GM21528 (cell line): Measurements from ENCODE around the gene PGC.
"Not testable (repeated sequence)": the region's sequence is repeated elsewhere in the genome, so short reads cannot be mapped to it uniquely, and the experiment has no call there.

ENCODE experiments used
- ATAC-seq: cut with Tn5 transposase; IDR thresholded peaks from one replicate; pipeline ENCODE4 v1.9.1; 2021; ENCODE audit warnings: mild to moderate bottlenecking, moderate library complexity; ENCODE audit not compliant: unreplicated experiment, low FRiP score

Gene PGC

DNA sequence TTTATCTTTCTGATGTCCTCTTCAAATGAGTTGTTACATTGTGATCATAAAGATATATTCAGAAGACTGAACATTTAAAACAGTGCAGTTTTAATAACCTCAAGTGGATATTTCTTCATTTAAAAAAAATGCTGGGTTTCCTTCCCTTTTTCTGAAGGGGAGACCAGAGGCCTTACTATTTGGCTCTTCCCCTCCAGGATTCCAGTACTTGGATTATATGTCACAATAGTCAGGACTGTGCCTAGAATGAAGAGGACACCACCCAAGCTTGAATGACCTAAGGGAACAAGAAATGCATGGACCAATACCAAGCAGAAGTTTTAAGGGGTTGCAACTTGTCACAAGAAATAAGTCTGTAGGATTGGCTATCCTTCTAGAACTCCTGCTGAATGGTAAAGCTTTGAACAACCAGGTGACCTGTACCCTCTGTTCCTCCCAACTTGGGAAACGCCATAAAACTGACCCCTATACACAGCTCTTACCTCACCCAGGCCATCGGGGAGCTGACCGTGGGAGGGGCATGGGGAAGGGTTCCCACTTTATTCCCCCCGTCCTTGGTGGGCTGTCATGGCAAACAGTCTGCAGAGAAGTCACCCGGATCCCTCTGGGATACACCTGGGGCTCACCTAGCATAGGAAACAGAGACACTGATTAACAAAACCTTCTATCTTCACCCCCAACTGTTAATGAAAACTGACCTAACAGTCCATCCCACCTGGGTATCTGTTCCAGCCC, 30.5 kb upstream of the PGC start:
- no peak for ATAC-seq

DNA sequence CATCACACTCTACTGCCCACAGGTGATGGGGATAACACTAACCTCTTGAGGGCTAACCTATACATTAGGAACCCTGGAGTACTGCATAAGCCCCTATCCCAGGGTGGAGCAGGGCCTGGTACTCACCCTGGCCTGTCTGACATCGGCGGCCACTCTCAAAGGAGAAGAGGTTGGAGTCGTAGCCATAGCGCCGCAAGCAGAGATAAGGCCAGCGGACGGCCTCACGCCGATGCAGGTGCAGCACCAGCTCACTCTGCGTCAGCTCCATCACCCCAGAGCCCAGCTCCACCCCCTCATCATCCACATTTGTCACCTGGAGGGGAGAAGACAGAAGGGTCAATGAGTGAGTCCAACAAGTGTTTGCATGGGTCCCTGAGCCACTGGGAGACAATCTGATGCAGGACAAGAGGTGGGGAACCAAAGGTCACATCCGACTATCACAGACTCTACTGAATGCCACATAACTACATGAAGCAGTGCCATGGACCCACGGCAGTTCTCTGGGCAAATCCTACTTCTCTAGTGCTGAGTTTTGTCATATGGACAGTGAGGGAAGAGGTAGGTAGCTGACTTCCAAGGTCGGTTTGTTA, 28.2 kb upstream of the PGC start:
- no peak for ATAC-seq

DNA sequence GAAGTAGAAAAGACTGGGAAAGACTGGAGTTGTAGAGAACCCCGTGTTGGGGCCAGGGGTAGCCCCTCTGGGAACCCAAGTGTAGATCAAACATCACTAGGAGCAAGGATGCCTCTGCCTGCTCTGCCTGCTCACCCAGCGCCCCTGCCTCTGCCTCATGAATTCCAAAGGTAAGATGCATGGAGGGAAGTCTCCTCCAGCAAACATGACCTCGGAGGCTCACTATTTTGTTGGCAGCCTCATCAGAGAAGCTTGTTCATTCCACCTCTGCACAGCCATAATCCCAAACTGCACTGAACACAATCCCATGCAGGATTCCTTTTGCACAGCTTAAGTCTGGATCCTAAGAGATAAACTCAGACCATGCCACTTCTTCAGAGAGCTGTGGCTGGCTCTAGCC, 27.6 kb upstream of the PGC start:
- no peak for ATAC-seq

DNA sequence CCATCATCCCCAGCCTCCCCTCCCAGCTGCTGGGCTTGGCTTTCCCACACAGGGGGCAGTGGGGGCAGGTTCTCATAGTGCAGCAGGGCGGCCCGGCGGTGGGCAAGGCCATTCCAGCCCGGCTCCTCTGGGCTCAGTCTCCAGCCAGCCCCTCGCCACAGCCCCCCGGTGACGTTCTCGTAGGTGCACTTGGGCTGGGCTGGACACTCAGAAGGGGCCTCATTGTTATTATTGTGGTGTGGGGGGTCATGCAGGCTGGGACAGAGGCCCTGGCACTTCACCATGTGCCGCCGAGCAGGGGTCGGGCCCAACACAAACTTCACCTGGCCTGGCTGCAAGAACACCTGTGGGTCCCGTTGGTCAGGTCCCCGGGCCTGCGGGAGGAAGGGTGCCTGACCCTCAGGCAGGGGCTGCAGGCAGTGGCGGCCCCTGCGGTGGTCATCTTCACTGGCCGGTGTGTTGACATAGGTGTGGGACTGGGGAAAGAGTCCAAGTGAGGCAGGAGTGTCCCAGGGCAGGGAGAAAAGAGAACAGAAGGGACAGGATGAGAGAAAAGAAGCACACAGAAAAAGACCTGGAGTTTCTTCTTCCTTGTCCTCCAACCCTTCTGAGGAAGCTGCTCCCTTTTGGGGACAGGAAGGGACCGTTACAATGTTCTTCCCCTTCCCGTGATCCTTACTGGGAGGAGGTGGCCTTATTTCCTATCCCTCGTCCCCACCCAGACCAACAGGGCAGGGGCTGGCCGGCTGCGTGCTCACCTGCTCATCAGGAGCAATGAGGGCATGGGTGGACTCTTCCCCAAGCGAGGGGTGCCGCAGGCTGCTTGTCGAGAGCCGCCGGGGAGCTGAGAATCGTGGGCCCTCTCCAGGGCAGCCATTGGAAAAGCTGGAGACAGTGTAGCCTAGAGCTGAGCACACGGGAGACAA, 24.1 kb upstream of the PGC start:
- no peak for ATAC-seq

DNA sequence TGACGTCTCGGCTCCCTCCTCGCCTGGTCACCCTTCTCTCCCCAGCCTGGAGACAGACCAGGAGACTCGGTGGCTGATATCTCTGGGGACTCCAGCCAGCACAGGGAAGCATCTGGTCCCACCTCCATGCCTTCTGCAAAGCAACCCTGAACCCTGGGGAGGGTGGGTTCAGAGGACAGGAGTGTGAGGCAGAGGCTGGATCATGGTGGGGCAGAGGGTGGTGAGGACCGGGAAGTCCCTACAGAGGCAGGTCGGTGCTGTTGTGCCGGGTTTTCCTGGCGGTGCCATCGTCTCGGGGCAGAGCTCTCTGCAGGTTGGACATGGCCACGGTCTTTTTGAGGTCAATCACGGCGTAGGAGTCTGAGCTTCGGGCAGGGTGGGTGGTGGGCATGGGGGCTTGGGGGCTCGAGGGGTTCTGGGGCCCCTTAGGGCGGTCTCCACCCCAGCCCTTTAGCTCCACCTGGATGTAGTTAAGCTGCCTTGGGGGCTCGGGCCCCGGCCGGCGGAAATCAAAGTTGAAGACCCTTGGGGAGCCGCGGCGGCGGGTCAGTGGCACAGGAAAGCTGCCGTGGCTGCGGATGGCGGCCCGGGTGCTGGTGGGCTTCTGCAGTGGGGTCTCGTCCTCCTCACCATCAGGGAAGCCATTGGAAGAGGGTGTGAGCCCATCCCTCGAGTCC, 23.3 kb upstream of the PGC start:
- no peak for ATAC-seq

DNA sequence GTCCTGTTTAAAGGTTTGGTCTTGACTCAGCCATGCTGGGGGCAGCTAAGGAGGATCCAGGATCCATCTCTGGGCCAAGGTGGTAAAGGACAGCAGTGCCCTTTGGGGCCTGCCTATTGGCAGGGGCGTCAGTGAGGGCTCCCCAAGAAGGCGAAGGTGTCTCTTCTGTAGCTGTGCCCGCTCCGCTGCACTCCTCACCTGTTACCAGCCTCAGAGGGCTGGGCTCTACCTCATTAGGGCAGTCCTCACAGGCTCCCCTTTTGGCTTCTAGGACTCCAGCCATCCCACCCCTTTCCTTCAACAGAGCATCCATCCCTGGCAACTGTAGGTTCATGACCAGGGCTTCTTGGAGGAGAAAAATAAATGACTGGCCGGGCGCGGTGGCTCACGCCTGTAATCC, 22.2 kb upstream of the PGC start:
- no peak for ATAC-seq

DNA sequence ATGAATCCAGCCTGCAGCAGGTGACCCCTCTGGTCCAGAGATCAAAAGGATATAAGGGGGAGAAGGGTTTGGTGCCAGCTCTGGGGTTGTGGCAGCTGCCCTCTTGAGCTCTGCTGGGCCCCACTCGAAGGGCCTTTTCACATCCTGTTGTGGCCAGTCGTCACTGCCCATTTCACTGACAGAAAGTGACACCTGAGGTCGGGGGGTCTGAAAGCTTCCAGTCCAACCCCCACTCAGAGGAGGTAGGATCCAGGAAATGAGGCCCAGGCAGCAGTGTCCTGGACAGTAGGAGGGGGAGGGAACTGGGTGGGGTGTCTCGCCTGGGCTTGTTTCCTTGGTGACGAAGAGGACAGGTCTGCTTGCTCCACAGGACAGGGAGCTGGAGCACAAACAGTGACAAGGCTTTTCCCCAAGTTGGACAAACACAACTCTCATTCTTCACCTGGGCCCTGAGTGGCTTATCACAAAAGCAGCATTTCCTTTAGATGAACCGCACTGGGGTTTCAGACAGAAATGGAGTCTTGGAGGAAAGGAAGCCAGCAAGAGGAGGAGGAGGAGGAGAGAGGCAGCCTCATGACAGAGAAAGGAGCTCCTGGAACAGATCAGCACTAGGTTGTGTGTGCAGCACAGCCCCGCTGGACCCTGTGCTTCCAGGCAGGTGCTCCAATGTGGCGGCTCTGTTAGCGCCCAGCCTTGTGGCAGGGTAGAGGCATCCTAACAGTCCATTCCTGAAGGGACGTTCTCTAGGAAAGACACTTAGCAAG, 21.5 kb upstream of the PGC start:
- ATAC-seq, result no peak

DNA sequence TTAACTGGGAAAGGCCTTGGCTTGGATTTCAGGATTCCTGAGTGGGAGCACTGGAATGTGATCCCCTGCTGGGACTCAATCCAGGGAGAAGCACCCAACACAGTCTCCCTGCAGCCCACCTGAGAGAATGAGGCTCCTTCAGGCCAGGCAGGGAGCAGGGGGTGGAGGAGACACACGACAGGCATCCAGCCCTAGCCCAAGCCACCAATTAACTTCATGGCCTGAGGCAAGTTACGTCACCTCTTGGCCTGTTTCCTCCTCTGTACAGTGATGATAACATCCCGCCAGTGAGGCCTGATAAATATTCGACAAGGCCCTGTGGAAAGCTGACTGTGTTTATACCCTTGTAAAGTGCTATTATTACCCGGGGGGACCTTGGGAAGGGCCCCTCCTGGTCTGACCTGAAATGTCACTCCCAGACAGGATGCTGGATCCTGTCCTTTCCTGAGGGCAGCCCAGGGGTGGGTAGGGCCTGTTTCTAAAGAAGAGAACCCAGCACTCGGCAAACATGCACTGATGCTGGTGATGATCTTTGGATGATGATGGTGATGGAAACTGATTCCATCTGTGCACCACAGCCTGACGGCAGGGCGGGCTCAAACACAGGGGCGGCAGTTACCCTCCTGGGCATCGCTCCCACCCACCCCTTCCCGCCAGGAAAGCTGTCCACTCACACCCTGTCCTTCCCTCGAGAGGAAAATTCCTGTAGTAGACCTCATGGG, 20.1 kb upstream of the PGC start:
- no peak for ATAC-seq

DNA sequence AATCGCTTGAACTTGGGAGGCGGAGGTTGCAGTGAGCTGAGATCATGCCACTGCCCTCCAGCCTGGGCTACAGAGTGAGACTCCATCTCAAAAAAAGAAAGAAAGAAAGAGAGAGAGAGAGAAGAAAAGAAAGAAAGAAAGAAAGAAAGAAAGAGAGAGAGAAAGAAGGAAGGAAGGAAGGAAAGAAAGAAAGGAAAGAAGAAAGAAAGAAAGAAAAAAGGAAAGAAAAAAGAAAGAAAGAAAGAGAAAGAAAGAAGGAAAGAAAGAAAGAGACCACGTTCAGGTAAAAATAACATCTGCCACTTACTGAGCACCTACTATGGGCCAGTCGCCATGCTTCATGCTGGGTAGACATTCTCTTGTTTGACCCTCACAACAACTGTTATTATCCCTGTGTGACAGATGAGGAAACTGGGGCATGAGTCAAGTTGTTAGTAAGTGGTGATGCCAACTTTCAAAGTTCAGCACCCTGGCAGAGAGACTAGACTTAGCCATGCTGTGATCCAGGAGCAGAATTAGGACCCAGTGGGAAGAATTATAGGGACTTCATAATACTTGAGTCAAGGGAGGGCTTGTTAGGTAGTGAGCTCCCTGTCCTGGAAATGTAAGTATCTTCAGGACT, 19.0 kb upstream of the PGC start:
- not testable (repeated sequence) for ATAC-seq

DNA sequence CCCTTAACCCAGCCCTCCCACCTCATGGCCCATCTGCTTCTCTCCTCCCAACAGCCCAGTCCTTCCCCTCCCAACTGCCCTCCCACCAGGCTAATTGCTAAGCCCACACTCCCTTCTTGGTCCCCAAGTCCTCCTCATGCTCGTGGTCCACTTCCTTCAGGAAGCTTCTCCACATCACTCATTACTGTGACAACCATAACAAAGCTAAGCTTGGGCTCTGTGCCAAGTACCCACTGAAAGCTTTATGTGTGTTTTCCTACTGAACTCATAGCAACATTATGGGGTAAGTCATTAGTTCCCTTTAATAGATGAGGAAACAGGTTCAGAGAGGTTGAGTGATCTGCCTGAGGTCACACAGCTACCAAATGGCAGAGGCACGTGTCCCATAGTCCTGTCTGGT, 16.3 kb upstream of the PGC start:
- no peak for ATAC-seq

DNA sequence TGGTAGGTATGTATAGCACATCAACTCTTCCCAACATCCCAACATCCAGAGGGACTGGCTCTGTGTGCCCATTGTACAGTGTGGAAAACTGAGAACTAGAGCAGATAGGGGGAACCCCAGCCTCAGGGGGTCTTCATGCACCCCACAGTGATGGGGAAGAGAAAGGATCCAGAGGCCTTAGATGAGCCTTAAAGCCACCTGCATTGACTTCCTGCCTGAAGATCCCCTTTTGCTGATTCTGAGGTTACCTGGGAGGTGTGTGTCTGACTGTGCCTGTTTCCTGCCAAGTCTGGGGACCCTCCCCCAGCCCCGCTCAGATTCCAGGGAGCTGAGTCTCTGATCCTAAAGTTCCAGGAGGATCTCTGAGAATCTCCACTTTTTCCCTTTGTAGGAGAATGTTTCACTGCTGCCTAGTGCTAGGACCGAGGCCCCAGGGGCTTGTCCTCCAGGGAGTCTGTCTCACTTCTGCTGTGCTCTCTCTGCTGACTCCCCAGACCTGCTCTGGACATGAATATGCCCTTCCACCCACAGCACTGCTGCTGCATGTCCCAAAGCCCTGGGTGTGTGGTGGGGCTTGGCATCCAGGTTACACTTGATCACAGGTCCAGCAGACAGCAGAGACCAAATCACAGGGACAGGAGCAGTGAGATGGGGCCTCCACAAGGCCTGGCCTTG, 12.8 kb upstream of the PGC start:
- no peak for ATAC-seq

DNA sequence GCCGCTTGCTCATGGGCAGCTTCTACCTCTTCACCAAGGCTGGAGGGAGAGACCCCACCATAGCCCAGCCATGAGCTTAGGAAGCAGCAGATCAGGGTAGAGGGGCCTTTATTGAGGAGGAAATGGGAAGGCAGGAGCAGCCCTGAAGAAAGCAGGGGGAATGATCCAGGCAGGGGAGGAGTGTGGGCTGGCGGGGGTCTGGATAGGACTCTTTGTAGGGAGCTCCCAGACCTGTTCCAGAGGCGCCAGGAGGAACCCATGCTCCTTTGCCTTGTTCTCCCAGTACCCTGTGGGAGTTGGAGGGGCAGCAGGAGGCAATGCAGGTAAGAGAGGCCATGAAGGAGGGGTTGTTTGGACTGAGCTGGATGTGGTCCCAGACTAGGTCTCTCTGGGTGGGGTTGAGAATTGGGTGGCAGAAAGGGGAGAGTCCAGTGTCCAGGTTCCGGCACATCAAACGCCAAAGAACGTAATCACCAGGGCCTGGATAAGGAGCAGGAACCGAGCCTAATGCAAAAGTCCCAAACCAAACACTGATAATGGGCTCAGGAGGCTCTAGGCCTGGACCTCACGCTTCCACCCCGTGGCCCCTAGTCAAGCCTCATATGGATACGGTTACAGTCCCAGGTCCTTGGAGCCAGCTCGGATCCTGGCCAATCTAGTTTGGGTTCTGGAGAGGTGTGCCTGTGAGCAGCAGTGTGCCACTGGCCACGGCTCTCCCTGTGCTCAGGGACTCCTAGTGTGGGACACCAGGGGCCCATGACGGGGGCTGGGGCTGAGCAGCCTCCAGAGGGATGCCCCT, 12.1 kb upstream of the PGC start:
- no peak for ATAC-seq

DNA sequence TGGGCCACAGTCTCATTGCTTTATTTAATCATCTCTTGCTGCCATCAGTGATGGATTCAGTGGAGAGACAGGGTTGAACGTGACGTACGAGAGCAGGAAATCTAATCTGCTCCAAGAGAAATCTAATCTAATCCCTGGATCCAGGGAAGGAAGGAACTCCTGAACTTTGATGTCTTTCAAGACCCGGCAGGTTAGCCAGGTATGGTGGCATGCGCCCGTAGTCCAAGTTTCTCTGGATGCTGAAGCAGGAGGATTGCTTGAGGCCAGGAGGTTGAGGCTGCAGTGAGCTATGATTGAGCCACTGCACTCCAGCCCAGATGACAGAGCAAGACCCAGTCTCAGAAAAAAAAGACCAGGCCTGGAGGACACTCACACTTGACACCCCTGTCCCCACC, 11.4 kb upstream of the PGC start:
- ATAC-seq, result no peak

DNA sequence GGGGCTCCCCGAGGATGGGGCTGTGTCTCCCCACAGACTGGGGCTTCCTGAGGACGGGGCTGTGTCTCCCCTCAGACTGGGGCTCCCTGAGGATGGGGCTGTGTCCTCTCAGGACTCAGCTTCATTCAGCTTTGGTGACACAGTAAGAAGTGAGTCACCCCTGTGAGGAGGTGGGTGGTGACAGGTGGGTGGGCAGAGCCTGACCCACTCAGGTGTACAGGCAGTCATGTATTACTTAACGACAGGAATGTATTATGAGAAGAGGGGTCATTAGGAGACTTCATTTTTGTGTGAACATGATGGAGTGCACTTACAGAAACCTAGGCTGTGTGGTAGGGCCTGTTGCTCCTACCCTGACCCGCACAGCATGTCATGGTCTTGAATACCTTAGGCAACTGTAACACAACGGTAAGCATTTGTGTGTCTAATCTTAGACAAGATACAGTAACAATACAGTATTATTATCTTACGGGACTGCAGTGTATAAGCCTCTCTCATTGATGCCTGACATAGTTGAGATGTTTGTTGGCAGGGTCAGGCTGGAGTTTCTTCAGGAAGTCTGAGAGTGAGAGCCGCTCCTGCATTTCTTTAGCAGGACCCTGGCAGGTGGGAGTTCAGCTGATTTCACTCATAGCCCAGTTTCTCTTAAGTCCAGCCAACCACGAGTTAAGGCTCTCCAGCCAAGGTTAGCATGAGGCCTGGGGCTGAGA, 10.9 kb upstream of the PGC start:
- no peak for ATAC-seq

DNA sequence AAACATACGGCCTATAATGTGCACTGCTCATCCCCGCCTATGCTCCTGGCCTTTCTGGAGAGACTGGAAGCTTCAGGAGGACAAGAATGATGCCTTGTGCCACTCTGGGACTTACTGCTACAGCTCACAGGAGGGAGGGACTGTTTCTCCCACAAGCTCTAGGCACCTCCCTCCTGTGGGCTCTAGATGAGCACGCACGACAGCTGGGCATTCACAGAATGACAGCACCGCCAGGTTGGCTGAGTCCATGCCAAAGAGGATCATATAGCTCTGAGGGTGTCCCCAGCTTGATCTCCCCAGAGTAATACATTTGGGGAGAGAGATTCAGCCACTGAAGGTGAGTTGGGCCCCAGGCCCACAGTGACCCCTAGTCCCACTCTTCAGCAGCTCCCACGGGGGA, 10.1 kb upstream of the PGC start:
- no peak for ATAC-seq

DNA sequence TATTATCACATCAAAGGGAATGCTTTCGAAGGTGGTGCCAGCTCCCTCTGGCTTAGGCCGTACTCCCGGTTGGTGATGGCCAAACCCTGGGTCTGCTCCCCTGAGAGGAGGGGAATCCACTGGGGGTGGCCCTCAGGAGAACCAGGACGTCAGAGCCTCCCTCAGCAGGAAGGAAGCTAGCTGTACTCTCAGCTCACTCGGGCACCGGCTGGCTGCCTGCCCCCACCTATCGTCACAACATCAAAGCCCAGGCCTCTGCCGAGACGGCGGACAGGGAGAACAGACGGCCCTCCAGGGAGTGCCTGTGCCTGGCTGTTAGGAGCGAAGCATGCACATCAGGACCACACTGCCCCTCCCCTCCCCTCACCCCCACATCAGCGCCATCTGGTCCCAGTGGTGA, 9.2 kb upstream of the PGC start:
- ATAC-seq, result no peak

DNA sequence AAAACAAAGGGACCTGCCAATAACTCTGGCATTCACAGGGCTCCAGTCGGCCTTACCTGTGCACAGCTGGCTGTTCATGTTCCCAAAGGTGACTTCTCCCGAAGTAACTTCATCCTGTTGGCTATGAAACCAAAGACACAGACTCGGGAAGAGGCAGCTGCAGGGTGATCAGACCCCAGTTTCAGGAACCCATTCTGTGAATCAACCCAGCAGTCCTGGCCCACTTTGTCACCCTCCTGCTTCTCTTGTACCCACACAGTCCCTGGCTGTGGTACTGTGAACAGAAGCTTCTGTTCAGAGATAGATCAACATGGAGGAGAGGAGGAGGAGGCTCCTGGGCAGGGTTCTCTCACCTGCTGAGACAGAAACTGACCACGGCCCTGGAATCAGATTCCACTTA, 8.7 kb upstream of the PGC start:
- no peak for ATAC-seq
